ENCODE results near the gene MORN5. TPM values are rescaled to one million over a fixed set of nuclear protein-coding genes. Genes with fewer than 3 reads are reported as not detected.

MORN5 gene
- total and polyA plus RNA-seq, 2 experiments from 2014 or later: not detected

GRCh38 chr9:122116040-122116439 lies 43.7 kb upstream of the MORN5 start (continued):
- TF ChIP-seq EZH2 (IDR thresholded peaks at IDR 0.05; ENCODE audit: low read depth, unreplicated experiment) (no peak), POLR2AphosphoS5 (IDR thresholded peaks at IDR 0.05; ENCODE audit: low read depth) (no peak), REST (IDR thresholded peaks at IDR 0.05; ENCODE audit: unreplicated experiment) (no peak)

GRCh38 chr9:122116448-122117173 lies 43.1 kb upstream of the MORN5 start:
- Histone ChIP-seq H3K4me3 (no peak overlapping the region), H4K20me1 (replicated peaks; ENCODE audit: insufficient read depth) (no peaks in the 10 kb centered on the region), H2AFZ (no peak overlapping the region), H3K27me3 (ENCODE audit: insufficient read depth) (no peaks in the 10 kb centered on the region), H3K4me1 (ENCODE audit: insufficient read depth) (peaks cover 13% of the 10 kb centered on the region; the same call in 1 of the 2 replicates), H3K27ac (ENCODE audit: low read depth) (no peak overlapping the region), H3K4me2 (no peak overlapping the region), H3F3A (replicated peaks; ENCODE audit: low read depth) (no peaks in the 10 kb centered on the region), H3K79me2 (replicated peaks; ENCODE audit: insufficient read depth) (no peaks in the 10 kb centered on the region), H3K9me2 (ENCODE audit: insufficient read depth) (0 out of 2 replicates have a peak, but pooled peaks cover 3% of the 10 kb centered on the region), H3K36me3 (ENCODE audit: insufficient read depth) (no peaks in the 10 kb centered on the region)
- peaks cover 33% of the 10 kb centered on the region for H3K4me1 Mint-ChIP-seq
- H3K36me3 Mint-ChIP-seq (ENCODE audit: low read depth): no peaks in the 10 kb centered on the region
- DNase-seq (ENCODE audit: low spot score) (no peak), ATAC-seq (no peak)
- H3K4me3 Mint-ChIP-seq: no peak overlapping the region; the same call in 2 of the 3 replicates
- H3K9me3 Mint-ChIP-seq: no peaks in the 10 kb centered on the region
- peaks cover 23% of the 10 kb centered on the region for H3K27me3 Mint-ChIP-seq (ENCODE audit: insufficient read depth, low read depth, poor library complexity)
- H3K27ac Mint-ChIP-seq: no peak overlapping the region
- no peak for TF ChIP-seq ZNF114 (CRISPR knock-in tag; IDR thresholded peaks at IDR 0.05)
- TF ChIP-seq EZH2 (IDR thresholded peaks at IDR 0.05; ENCODE audit: low read depth, unreplicated experiment): no peak
- TF ChIP-seq ETS1 (IDR thresholded peaks at IDR 0.05): no peak
- no peak for TF ChIP-seq STAT1 (IDR thresholded peaks at IDR 0.05; ENCODE audit: unreplicated experiment)
- TF ChIP-seq NANOG (IDR thresholded peaks at IDR 0.05; ENCODE audit: borderline replicate concordance): no peak
- no peak for TF ChIP-seq CTCF (conservative IDR thresholded peaks at IDR 0.05; ENCODE audit: low read depth in 2 of 2)
- TF ChIP-seq ZNF331 (CRISPR knock-in tag; IDR thresholded peaks at IDR 0.05; ENCODE audit: low read depth): no peak
- no peak for TF ChIP-seq JUNB (IDR thresholded peaks at IDR 0.05; ENCODE audit: unreplicated experiment)
- TF ChIP-seq CREB1 (CRISPR knock-in tag; IDR thresholded peaks at IDR 0.05; ENCODE audit: low read depth): no peak
- TF ChIP-seq ZNF462 (CRISPR knock-in tag; IDR thresholded peaks at IDR 0.05): no peak
